Measurements from ENCODE around the gene SH3GL1.

The SH3GL1 gene

GRCh38 chr19:4375164-4376027 is 25.0 kb downstream of the SH3GL1 start:
- DNase-seq, result no peak

GRCh38 chr19:4374498-4375163 is 25.7 kb downstream of the SH3GL1 start:
- DNase-seq, result no peak

- DNase-seq, result no peak
Observed at GRCh38 chr19:4373601-4374497, 26.5 kb downstream of the SH3GL1 start.

- DNase-seq, result no peak
Observed at GRCh38 chr19:4373013-4373367, 27.4 kb downstream of the SH3GL1 start.

- no peak for DNase-seq
Observed at GRCh38 chr19:4372165-4373012, 28.0 kb downstream of the SH3GL1 start.

GRCh38 chr19:4371247-4372164 is 28.8 kb downstream of the SH3GL1 start:
- no peak for DNase-seq

GRCh38 chr19:4370418-4371041 is 29.8 kb downstream of the SH3GL1 start:
- no peak for DNase-seq

GRCh38 chr19:4369888-4370260 is 30.5 kb downstream of the SH3GL1 start:
- DNase-seq, result peak; percentile 78

- DNase-seq, result peak; percentile 76
Observed at GRCh38 chr19:4369109-4369887, 31.0 kb downstream of the SH3GL1 start.

- DNase-seq, result no peak
Observed at GRCh38 chr19:4368128-4368820, 32.1 kb downstream of the SH3GL1 start.

- DNase-seq, result no peak
Observed at GRCh38 chr19:4367781-4368127, 32.6 kb downstream of the SH3GL1 start.

- no peak for DNase-seq
Observed at GRCh38 chr19:4367336-4367723, 33.0 kb downstream of the SH3GL1 start.

GRCh38 chr19:4366666-4367335 is 33.5 kb downstream of the SH3GL1 start:
- DNase-seq, result no peak

GRCh38 chr19:4365791-4366665 is 34.3 kb downstream of the SH3GL1 start:
- no peak for DNase-seq

- no peak for DNase-seq
Observed at GRCh38 chr19:4365341-4365740, 35.0 kb downstream of the SH3GL1 start.

- DNase-seq, result no peak
Observed at GRCh38 chr19:4363571-4364304, 36.6 kb downstream of the SH3GL1 start.

Measured in stimulated activated CD4-positive, alpha-beta T cell treated with anti-CD3 and anti-CD28 coated beads, Interleukin-1b, Interleukin-23, amount 100 ng/mL, for 48 hours (primary cell).